ENCODE measurements around the gene TF.

DNA sequence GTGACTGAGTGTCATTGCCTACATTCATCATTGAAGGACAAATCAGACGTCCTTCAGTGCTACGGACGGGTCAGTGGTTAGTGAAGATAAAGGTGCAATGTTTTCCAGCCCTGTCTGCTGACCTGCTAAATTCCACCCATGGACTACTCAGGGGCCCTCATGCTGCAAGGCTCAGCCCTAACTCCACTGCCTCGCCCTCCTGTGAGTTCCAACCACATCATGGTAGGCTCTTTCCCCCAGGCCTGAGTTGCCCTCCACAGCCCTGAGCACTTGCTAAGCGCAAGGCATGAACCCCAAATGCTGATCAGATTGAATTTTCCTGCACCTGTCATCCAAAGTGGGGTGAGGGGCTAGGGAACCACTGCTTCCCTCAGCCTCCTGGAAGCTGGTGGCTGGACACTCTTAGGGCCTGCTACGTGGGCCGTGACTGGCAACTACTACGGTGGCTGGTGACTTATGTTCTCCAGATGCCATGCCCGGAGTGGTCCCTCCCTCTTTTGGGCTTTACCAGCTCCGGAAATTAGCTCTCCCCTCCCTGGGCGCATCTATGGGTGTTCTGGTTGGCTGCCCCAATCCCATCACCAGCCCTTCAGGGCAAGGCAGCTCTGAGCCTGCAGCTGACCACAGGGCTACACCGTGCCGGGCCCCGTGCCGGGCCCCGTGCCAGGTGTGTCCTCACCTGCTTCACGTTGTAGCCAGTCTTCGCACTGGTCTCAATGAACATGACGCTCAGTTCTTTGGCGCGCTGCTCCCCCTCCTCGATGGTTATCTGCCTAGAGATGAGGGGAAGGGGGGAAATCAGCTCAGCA, 91.5 kb downstream of the TF start:
- TF ChIP-seq, protein P1, sequence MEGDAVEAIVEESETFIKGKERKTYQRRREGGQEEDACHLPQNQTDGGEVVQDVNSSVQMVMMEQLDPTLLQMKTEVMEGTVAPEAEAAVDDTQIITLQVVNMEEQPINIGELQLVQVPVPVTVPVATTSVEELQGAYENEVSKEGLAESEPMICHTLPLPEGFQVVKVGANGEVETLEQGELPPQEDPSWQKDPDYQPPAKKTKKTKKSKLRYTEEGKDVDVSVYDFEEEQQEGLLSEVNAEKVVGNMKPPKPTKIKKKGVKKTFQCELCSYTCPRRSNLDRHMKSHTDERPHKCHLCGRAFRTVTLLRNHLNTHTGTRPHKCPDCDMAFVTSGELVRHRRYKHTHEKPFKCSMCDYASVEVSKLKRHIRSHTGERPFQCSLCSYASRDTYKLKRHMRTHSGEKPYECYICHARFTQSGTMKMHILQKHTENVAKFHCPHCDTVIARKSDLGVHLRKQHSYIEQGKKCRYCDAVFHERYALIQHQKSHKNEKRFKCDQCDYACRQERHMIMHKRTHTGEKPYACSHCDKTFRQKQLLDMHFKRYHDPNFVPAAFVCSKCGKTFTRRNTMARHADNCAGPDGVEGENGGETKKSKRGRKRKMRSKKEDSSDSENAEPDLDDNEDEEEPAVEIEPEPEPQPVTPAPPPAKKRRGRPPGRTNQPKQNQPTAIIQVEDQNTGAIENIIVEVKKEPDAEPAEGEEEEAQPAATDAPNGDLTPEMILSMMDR (IDR thresholded peaks at IDR 0.05; ENCODE audit: insufficient read depth, low read depth, low read length) = no peak
- TF ChIP-seq EZH2 (IDR thresholded peaks at IDR 0.05; ENCODE audit: insufficient read depth, low read length) = no peak

All from astrocyte (in vitro differentiated cells and primary cell).